GM19324 (cell line): ENCODE results near the gene LGMN.
"Not testable (repeated sequence)": the region's sequence is repeated elsewhere in the genome, so short reads cannot be mapped to it uniquely, and the experiment has no call there.

Experiments used
- ATAC-seq: cut with Tn5 transposase; IDR thresholded peaks from one replicate; pipeline ENCODE4 v1.9.1; 2021; ENCODE audit warnings: mild to moderate bottlenecking, moderate library complexity; ENCODE audit not compliant: unreplicated experiment, low FRiP score

LGMN gene

DNA sequence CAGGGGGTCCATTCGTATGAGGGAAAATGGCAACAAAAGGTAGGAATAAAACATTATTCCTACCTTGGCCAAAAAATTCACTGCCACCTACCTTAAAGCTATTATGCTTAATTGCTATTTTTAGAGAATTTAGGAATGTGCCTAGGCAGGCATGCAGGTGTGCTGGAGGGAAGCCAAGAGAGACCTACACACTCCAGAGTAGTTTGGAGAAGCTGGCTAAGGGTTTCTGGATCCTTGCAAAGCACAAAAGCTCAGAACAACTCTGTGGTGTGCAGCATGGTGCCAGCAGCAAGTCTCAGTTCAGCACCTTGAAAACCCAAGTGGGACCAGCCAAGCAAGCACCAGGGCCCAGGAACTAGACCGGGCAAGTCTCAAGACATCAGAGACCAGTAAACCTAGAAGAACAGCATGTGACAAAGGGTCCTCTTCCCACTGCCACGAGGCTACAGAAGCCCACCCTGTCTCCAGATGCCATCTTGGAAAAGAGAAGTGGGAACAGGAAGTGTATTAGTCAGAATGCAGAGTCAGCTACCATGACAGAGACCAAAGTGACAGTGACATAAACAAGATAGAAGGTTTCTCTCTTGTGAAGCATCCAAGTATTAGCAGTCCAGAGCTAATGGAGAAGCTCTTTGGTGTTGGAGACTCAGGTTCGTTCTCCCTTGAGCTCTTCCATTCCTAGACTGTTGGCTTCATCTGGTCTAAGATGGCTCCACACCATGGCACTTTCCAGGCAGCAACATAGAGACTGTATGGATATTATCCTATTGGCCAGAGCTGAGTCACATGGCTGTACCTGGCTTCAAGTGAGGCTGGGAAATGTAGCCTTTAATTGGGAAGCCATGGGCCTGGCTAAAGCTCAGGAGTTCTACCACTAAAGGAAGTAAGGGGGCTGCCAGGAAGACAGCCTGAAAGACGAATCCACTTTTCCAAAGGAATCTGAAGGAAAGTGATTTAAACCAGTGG is 15.5 kb upstream of the LGMN start:
- ATAC-seq = not testable (repeated sequence)

DNA sequence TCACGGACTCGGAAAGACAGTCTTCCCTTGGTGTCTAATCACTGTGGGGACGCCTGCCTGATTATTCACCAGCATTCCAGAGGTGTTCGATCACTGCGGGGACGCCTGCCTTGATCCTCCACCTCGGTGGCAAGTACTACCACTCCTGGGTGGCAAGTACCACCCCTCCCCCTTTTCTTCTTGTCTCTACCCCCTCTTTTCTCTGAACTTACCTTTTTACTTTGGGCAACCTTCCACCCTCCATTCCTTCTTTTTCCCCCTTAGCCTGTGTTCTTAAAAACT is 12.0 kb upstream of the LGMN start:
- ATAC-seq = no peak

DNA sequence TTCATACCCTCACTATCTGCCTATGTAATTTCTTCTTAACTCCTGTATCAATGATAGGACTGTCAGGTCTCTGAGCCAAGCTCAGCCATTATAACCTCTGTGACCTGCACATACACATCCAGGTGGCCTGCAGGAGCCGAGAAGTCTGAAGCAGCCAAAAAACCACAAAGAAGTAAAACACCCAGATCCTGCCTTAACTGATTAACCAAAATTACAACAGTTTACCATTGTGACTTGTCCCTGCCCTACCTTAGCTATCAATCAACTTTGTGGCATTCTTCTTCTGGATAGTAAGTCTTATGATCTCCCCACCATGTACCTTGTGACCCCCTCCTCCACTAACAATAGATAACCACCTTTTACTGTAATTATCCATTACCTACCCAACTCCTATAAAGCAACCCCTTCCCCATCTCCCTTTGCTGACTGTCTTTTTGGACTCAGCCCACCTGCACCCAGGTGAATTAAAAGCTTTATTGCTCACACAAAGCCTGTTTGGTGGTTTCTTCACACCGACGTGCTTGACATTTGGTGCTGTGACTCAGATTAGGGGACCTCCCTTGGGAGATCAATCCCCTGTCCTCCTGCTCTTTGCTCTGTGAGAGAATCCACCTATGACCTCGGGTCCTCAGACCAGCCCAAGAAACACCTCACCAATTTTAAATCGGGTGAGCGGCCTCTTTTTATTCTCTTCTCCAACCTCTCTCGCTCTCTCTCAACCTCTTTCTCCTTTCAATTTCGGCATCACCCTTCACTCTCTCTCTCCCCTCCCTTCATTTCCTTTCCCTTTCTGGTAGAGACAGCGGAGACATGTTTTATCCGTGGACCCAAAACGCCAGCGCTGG is 11.5 kb upstream of the LGMN start:
- no peak for ATAC-seq

DNA sequence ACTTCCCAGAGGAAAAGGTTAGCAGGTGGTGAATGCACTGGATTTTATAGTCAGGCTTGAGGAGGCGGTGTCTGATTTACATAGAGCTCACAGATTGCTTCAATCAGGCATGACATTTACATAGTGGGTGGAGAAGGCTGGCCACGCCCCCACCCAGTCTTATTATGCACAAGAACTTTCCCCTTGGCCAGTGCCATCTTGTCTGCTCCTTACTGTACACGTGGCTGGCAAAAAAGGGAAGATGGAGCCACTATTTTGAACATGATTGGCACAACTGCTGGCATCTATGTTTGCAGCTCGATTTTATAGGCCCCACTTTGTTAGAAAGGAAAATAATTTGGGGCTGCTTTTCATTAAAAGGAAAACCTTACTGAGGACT is 10.9 kb upstream of the LGMN start:
- no peak for ATAC-seq

DNA sequence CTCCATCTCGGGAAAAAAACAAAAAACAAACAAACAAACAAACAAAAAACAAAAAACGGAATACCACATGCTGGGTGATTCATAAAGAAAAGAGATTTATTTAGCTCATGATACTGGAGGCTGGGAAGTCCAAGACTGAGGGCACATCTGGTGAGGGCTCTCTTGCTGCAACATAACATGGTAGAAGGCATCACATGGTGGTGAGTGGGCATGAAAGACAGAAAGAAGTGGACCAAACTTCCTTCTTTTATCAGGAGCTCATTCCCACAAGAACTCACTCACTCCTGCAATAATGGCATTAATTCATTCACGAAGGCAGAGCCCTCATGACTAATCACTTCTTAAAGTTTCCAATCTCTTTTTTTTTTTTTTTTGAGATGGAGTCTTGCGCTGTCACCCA is 8.0 kb upstream of the LGMN start:
- ATAC-seq = no peak

DNA sequence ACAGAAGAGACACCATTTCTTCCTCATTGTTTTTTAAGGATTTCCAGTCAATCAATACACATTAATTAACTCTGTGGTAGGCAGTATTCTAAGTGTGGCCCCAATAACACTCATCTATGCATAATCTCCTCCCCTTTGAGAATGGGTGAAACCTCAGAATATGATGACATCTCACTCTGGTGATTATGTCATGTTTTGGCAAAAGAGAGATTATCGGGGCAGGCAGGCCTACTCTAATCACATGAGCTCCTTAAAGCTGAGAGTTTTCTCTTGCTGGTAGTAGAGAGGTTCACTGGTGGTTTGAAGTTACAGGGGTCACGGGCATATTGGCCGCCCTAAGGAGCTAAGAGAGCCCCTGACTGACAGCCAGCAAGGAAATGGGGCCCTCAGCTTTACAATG is 7.1 kb upstream of the LGMN start:
- ATAC-seq = no peak

DNA sequence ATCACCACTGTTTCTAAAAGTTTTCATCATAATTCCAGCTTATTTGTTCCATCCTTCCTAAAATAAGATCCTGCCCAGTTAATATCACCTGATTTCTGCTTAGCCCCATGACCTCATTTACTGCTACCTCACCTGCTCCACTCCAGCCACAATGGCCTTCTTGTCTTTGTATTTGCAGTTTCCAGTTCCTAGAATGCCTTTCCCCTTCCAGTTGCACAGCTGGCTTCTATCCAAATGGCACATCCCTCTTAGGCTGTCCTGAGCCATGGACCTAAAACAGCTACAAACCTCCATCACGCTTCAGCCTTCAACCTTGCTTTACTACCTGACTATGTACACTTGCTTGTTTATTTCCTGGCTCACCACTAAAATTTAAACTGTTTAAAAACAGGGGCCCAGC is 6.5 kb upstream of the LGMN start:
- ATAC-seq = no peak

DNA sequence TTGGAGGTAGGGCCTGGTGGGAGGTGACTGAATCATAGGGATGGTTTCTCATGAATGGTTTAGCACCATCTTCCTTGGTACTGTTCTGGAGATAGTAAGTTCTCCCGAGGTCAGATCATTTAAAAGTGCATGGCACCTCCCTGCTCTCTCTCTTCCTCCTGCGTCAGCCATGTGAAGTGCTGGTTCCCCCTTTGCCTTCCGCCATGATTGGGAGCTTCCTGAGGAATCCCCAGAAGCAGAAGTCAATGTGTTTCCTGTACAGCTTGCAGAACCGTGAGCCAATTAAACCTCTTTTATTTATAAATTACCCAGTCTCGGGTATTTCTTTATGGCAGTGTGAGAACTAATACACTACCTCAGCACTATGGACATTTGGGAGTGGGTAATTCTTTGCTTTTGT is 4.8 kb upstream of the LGMN start:
- ATAC-seq = no peak

DNA sequence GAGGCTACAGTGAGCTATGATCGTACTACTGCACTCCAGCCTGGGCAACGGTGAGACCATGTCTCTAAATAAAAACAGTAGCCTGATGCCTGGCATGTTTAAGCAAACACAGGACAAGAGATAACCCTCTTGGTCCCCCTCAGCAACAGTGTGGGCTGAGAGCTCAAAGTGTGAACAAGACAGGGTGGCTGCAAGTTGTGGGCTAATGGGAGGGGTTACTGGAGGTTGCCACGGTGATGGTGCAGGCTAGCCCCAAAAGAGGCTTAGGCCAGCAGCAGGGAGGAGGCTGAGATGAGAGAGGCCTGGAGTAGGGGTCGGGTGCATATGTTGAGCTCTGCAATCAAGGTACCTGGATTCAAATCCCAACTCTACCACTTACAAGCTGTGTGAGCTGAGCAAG is 3.4 kb upstream of the LGMN start:
- no peak for ATAC-seq

DNA sequence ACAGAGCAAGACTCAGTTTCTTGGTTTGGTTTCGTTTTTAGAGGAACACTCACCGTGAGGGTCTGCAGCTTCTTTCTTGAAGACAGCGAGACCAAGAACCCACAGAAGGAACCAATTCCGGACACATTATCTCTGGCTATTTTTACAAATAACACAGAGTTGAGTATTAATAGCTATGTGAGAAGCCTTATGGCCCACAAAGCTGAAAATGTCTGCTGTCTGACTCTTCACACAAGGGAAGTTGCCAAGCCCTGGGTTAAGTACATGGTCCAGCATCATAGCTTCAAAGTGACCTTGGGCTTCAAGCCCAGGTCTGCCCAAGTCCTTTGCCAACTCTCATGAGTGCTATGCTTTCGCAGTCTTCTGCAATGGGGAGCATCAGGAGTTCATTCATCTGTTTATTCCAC is 2.6 kb upstream of the LGMN start:
- no peak for ATAC-seq

DNA sequence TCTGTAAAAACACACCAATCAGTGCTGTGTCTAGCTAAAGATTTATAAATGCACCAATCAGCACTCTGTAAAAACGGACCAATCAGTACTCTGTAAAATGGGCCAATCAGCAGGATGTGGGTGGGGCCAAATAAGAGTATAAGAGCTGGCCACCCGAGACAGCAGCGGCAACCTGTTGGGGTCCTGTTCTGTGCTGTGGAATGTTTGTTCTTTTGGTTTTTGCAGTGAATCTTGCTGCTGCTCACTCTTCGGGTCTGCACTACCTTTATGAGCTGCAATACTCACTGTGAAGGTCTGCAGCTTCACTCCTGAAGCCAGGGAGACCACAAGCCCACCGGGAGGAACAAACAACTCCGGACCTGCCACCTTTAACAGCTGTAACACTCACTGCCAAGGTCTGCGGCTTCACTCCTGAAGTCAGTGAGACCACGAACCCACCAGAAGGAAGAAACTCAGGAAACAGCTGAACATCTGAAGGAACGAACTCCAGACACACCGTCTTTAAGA is 1.8 kb upstream of the LGMN start:
- ATAC-seq = not testable (repeated sequence)

DNA sequence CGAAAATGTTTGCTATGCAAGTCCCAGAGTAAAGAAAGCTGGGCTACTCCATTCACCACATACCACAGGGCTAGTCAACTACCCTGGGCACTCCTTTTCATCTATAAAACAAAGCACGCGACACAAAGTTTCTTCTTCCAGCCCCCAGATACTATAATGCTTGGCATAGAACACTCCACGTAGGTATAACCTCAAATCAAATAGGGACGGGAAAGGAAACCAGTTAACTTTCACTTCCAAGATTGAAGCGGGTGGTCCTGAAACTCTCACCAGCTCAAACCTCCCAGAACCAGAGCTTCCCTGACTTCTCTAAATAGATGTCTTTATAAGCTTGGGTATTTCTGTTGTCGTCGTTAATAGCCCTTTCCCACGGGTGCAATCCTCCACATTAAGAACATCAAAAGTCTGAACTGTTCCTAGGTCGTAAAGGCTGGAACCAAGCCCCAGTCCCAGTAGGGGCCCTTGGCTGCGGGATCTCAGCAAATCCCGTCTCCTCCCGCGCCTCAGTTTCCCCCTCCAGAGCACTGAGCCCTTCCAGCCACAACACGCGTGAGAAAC is 647 bp downstream of the LGMN start:
- no peak for ATAC-seq

DNA sequence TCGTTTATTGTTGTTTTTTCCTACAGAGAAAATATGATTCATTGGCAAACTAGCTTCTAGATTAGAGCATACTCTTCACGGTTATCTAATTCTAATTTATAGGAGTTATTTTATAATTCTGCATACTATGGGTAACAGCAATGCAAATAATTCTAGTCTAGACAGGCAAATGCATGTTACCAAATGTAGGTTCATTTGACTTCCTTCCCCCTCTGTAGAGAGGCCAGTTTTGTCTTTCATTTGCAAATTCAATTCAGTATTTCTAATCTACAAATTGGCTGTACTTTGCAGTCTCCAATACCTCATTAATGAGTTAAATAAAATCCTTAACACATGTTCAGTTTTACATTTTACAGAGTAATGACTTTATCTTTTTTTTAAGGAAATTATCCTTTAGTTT is 4.2 kb downstream of the LGMN start:
- ATAC-seq = no peak

DNA sequence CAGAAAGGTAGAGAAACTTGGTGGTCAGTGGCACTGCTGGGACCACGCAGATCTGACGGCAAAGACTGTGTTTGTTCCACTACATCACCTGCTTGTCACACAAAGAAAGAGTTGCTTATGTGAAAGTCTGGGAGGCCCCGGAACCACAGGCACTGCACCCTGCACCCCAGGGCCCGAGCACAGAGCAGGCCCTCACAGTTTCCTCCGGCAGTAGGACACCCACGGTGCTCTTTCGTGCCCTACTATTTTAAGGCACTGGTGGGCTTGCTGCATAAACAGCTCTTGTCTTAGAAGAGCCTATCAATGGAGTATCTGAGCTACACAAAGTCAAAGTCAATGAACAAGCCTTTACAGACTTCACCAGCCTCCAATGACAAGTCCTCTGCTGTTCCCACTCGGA is 8.0 kb downstream of the LGMN start:
- no peak for ATAC-seq

DNA sequence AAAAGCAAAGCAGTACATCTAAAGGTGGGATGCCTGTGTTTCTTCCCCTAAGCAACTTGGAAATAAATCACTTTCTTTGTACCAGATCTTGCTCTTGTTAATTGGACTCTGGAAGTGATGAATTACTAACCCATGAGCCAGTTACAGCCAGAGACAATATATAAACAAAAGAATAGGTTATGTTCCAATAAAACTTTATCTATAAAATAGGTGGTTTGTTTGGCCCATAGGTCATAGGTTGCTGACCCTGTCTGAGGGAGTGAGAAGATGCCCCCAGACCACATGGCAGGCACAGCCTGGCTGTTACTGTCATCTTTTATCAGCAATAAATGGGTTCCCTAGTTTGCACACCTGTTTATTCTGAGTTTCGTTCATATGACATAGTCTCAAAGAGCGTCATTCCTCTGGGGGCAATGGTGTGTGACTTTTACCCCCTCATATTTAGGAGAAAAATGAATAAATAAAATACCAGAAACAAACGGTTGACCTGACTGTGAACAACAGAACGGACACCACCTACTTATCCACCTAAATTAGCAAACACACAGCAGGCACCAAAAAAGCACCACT is 10.7 kb downstream of the LGMN start:
- ATAC-seq = no peak

DNA sequence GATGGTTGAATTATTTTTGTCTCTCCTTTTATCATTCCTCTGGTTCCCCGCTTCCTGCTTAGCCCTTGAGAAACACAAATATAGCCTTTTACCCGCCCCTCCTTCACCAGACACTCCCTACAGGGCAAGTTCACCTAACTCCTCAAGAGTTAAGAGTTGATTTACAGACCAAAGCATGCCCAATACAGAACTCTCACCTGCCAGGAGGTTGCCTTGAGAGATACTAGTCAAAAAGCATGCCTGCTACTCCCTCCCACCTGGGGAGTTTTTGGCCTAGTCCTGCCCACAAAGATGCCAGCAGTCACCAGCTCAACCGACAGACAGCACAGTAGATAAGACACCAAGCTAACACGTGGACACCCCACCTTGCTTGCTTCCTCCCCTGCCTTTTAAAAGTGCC is 11.2 kb downstream of the LGMN start:
- no peak for ATAC-seq

DNA sequence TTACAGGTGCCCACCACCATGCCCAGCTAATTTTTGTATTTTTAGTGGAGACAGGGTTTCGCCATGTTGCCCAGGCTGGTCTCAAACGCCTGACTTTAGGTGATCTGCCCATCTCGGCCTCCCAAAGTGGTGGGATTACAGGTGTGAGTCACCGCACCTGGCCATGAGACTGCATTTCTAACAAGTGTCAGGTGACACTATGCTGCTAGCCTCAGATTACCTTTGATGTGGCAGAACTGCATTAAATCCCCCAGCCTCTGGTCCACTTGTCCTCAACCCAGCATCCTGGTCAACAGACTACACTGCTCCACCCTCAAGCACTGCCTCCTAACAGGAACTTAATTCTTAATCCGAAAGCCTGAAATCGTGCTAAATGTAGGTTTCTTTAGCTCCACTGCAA is 13.1 kb downstream of the LGMN start:
- ATAC-seq = no peak

DNA sequence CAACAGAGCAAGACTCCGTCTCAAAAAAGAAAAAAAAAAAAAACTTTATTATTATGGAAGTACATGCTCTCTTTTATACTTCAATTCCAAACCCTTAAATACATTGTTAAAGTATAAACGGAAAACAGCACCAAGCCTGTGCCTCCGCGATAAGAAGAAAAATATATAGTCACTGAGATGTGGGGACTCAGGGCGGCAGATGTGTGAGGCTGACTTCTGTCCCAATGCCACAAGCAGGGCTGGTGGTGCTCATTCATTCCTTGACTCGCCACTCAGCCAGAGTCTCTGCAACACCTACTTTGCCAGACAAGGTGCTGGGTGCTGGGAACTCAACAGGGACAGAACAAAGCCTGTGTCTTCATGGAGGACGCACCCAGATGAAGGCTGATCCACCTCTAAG is 13.8 kb downstream of the LGMN start:
- ATAC-seq = no peak

DNA sequence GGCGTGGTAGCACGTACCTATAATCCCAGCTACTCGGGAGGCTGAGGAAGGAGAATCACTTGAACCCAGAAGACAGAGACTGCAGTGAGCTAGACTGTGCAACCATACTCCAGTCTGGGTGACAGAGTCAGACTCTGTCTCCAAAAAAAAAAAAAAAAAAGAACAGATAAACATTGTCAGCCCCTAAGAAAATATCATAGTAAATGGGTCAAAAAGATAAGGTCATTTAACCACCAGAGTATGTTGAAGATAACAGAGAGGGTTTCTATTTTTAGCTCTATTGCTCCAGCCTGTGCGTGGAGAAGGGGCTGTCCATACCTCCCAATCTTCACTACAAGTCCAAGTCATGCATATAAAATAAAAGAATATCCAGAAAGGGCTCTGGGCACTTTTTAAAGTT is 15.4 kb downstream of the LGMN start:
- ATAC-seq = no peak

DNA sequence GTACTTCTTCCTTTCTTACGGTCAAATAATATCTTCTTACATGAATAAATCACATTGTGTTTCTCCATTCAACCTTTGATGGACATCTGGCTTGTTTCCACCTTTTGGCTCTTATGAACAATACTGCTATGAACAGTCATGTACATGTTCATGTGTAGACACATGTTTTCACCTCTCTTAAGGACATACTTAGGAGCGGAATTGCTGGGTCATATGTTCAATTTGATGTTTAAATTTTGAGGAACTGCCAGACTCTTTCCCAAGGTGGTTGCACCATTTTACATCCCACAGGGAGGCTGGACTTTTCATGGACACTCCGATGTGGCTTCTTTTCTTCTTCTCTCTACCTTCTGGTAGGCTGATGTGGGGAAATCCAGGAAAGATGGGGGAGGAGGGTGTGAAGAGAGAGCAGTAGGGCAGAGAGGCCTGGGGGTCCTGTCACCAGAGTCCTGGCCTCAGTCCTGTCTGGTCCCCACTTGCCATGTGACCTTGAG is 16.8 kb downstream of the LGMN start:
- ATAC-seq = no peak
